ENCODE measurements around the gene NEK9. TPM values are rescaled to one million over a fixed set of nuclear protein-coding genes. Genes with fewer than 3 reads are reported as not detected.

NEK9 gene
- total and polyA plus RNA-seq, 2 experiments from 2014 or later, result 41.0 to 47.6 TPM

GRCh38 chr14:75113932-75114539 is 12.8 kb downstream of the NEK9 start:
- DNase-seq, result no peak
- Histone ChIP-seq H2AFZ (no peak overlapping the region), H3K79me2 (ENCODE audit: insufficient read depth) (no peaks in the 10 kb centered on the region), H3K36me3 (ENCODE audit: low read depth) (peaks cover 72% of the 10 kb centered on the region), H3K27ac (no peak overlapping the region), H3K27me3 (replicated peaks; ENCODE audit: insufficient read depth) (no peaks in the 10 kb centered on the region), H3F3A (ENCODE audit: insufficient read depth) (peaks cover under 1% of the 10 kb centered on the region; the same call in 1 of the 2 replicates), H3K4me2 (ENCODE audit: unreplicated experiment) (no peak overlapping the region), H3K4me1 (ENCODE audit: insufficient read depth) (no peaks in the 10 kb centered on the region), H3K9me2 (ENCODE audit: insufficient read depth) (no peaks in the 10 kb centered on the region), H3K4me3 (no peak overlapping the region), H3K9ac (no peak overlapping the region), H4K20me1 (ENCODE audit: insufficient read depth) (no peaks in the 10 kb centered on the region), H3K9me3 (ENCODE audit: low read depth) (no peaks in the 10 kb centered on the region)
- TF ChIP-seq EZH2 (IDR thresholded peaks at IDR 0.05; ENCODE audit: insufficient read depth, poor library complexity, severe bottlenecking), result no peak
- no peak for TF ChIP-seq EZH2phosphoT487 (IDR thresholded peaks at IDR 0.05; ENCODE audit: insufficient read depth, low read depth)
- WGBS, 2 experiments (ENCODE audit: low coverage in 1 of 2, low lambda C conversion rate in 2 of 2, missing lambda C conversion rate in 2 of 2), result 75 to 81% methylated on average over 5 of the region's 5 CpGs
- in situ Hi-C loops (cut with MboI), result no loop called here

GRCh38 chr14:75109877-75110276 is 17.0 kb downstream of the NEK9 start:
- Histone ChIP-seq H3K36me3 (ENCODE audit: low read depth) (peaks cover 78% of the 10 kb centered on the region), H3K27ac (no peak overlapping the region), H3K9ac (no peak overlapping the region), H4K20me1 (ENCODE audit: insufficient read depth) (no peaks in the 10 kb centered on the region), H3K4me1 (ENCODE audit: insufficient read depth) (no peaks in the 10 kb centered on the region), H3K4me3 (no peak overlapping the region), H3K79me2 (ENCODE audit: insufficient read depth) (no peaks in the 10 kb centered on the region), H3F3A (ENCODE audit: insufficient read depth) (no peaks in the 10 kb centered on the region), H3K9me2 (ENCODE audit: insufficient read depth) (no peaks in the 10 kb centered on the region), H3K9me3 (ENCODE audit: low read depth) (no peaks in the 10 kb centered on the region), H3K4me2 (ENCODE audit: unreplicated experiment) (no peak overlapping the region), H2AFZ (no peak overlapping the region), H3K27me3 (replicated peaks; ENCODE audit: insufficient read depth) (no peaks in the 10 kb centered on the region)
- DNase-seq, result no peak
- in situ Hi-C loops (cut with MboI), result no loop called here
- TF ChIP-seq EZH2phosphoT487 (IDR thresholded peaks at IDR 0.05; ENCODE audit: insufficient read depth, low read depth) (no peak), EZH2 (IDR thresholded peaks at IDR 0.05; ENCODE audit: insufficient read depth, poor library complexity, severe bottlenecking) (no peak)
- WGBS, 2 experiments (ENCODE audit: low coverage in 1 of 2, low lambda C conversion rate in 2 of 2, missing lambda C conversion rate in 2 of 2), result 95 to 98% methylated on average over 2 of the region's 2 CpGs

- H3K9me3 ChIP-seq (ENCODE audit: low read depth), result no peaks in the 10 kb centered on the region
- 79 to 83% methylated on average over 3 of the region's 3 CpGs for WGBS, 2 experiments (ENCODE audit: low coverage in 1 of 2, low lambda C conversion rate in 2 of 2, missing lambda C conversion rate in 2 of 2)
- TF ChIP-seq EZH2phosphoT487 (IDR thresholded peaks at IDR 0.05; ENCODE audit: insufficient read depth, low read depth) (no peak), EZH2 (IDR thresholded peaks at IDR 0.05; ENCODE audit: insufficient read depth, poor library complexity, severe bottlenecking) (no peak)
- no peak overlapping the region for H3K4me2 ChIP-seq (ENCODE audit: unreplicated experiment)
- no peak overlapping the region for H3K9ac ChIP-seq
- no peak overlapping the region for H3K4me3 ChIP-seq
- H4K20me1 ChIP-seq (ENCODE audit: insufficient read depth), result no peaks in the 10 kb centered on the region
- no peaks in the 10 kb centered on the region for H3K27me3 ChIP-seq (replicated peaks; ENCODE audit: insufficient read depth)
- no peak for DNase-seq
- no peaks in the 10 kb centered on the region for H3K9me2 ChIP-seq (ENCODE audit: insufficient read depth)
- H3F3A ChIP-seq (ENCODE audit: insufficient read depth), result no peaks in the 10 kb centered on the region
- H3K36me3 ChIP-seq (ENCODE audit: low read depth), result peaks cover 67% of the 10 kb centered on the region
- no peak overlapping the region for H2AFZ ChIP-seq
- H3K4me1 ChIP-seq (ENCODE audit: insufficient read depth), result no peaks in the 10 kb centered on the region
- H3K79me2 ChIP-seq (ENCODE audit: insufficient read depth), result no peaks in the 10 kb centered on the region
- H3K27ac ChIP-seq, result no peak overlapping the region
- in situ Hi-C loops (cut with MboI), result no loop called here
Measured at GRCh38 chr14:75107186-75107585, 19.7 kb downstream of the NEK9 start.

GRCh38 chr14:75101491-75101890 is 25.4 kb downstream of the NEK9 start:
- no peak overlapping the region for H3K4me3 ChIP-seq
- no peak overlapping the region for H3K27ac ChIP-seq
- no peak for DNase-seq
- no peak overlapping the region for H3K4me2 ChIP-seq (ENCODE audit: unreplicated experiment)
- no peaks in the 10 kb centered on the region for H3K79me2 ChIP-seq (ENCODE audit: insufficient read depth)
- peaks cover 40% of the 10 kb centered on the region for H3K36me3 ChIP-seq (ENCODE audit: low read depth)
- no peaks in the 10 kb centered on the region for H3K4me1 ChIP-seq (ENCODE audit: insufficient read depth)
- H2AFZ ChIP-seq, result no peak overlapping the region
- H3K9me2 ChIP-seq (ENCODE audit: insufficient read depth), result no peaks in the 10 kb centered on the region
- H3K9me3 ChIP-seq (ENCODE audit: low read depth), result no peaks in the 10 kb centered on the region
- in situ Hi-C loops (cut with MboI), result no loop called here
- no peak overlapping the region for H3K9ac ChIP-seq
- no peaks in the 10 kb centered on the region for H4K20me1 ChIP-seq (ENCODE audit: insufficient read depth)
- WGBS, 2 experiments (ENCODE audit: low coverage in 1 of 2, low lambda C conversion rate in 2 of 2, missing lambda C conversion rate in 2 of 2), result 88% methylated on average over 4 of the region's 4 CpGs
- TF ChIP-seq EZH2 (IDR thresholded peaks at IDR 0.05; ENCODE audit: insufficient read depth, poor library complexity, severe bottlenecking) (no peak), EZH2phosphoT487 (IDR thresholded peaks at IDR 0.05; ENCODE audit: insufficient read depth, low read depth) (no peak)
- H3F3A ChIP-seq (ENCODE audit: insufficient read depth), result no peaks in the 10 kb centered on the region; the same call in 1 of the 2 replicates
- no peaks in the 10 kb centered on the region for H3K27me3 ChIP-seq (replicated peaks; ENCODE audit: insufficient read depth)

Data from GM23248 (cell line).